H1 (cell line): ENCODE data around the gene SNRPA1. TPM values are rescaled to one million over a fixed set of nuclear protein-coding genes. Genes with fewer than 3 reads are reported as not detected.

ENCODE experiments used
- CTCF ChIA-PET: fragments of 300-600 bp; sonication (Branson Sonifier 250); formaldehyde crosslinking; loops from one replicate; lab custom pipeline; 2021; ENCODE audit not compliant: partially characterized antibody; lab: Charles Lee
- POLR2A ChIA-PET: fragments of 300-600 bp; sonication (Branson Sonifier 250); formaldehyde crosslinking; loops from one replicate; lab custom pipeline; 2021; ENCODE audit warnings: inconsistent platforms; ENCODE audit not compliant: partially characterized antibody; lab: Charles Lee
- DNase-seq, 2 experiments: peaks; one replicate each; pipeline versions ENCODE4 v3.0.0 to v3.0.0-alpha.2; 2010 to 2022; ENCODE audit warnings: low spot score in 2 of 2, low read depth in 1 of 2, mixed read lengths in 1 of 2
- FAIRE-seq: peaks from 2 replicates; lab custom pipeline; 2011; peaks lifted over from hg19 to GRCh38; lab: Jason Lieb, UNC
- H2AFZ ChIP-seq: 2 replicates; pipeline ENCODE4 v1.8.1; 2012; ENCODE audit warnings: low read length, inconsistent platforms
- H2AK5ac ChIP-seq: 2 replicates; pipeline ENCODE4 v1.6.1; 2013; ENCODE audit warnings: low read depth, low read length
- H2BK120ac ChIP-seq: replicated peaks from 2 replicates; pipeline ENCODE3; 2013; ENCODE audit warnings: low read depth, low read length, inconsistent platforms
- H2BK12ac ChIP-seq: 2 replicates; pipeline ENCODE4 v1.6.1; 2013; ENCODE audit warnings: low read depth, low read length
- H2BK15ac ChIP-seq: 2 replicates; pipeline ENCODE4 v1.6.1; 2013; ENCODE audit warnings: low read length
- H2BK20ac ChIP-seq: 2 replicates; pipeline ENCODE4 v1.6.1; 2013; ENCODE audit warnings: low read length
- H2BK5ac ChIP-seq: 2 replicates; pipeline ENCODE4 v1.6.1; 2013; ENCODE audit warnings: low read depth, low read length
- H3K14ac ChIP-seq: 2 replicates; pipeline ENCODE4 v1.6.1; 2013; ENCODE audit warnings: inconsistent platforms; ENCODE audit not compliant: insufficient read length
- H3K18ac ChIP-seq: 2 replicates; pipeline ENCODE4 v1.6.1; 2013; ENCODE audit warnings: low read length; ENCODE audit errors: extremely low read depth
- H3K23ac ChIP-seq: 2 replicates; pipeline ENCODE4 v1.6.1; 2013; ENCODE audit warnings: inconsistent platforms; ENCODE audit not compliant: insufficient read length
- H3K23me2 ChIP-seq: 2 replicates; pipeline ENCODE4 v1.6.1; 2013; ENCODE audit warnings: low read depth, low read length
- H3K27ac ChIP-seq: 2 replicates; pipeline ENCODE4 v1.6.1; 2011; ENCODE audit warnings: low read depth, low read length, inconsistent platforms
- H3K27me3 ChIP-seq, 4 experiments: replicated peaks in 1 of 4; 1 replicate in 1 of 4; 2 replicates in 3 of 4; pipeline versions ENCODE4 v1.6.1 to v1.8.1; 2011 to 2013; ENCODE audit warnings: low read length in 3 of 4, mild to moderate bottlenecking in 3 of 4, inconsistent platforms in 2 of 4, mixed read lengths in 2 of 4, moderate library complexity in 1 of 4; ENCODE audit not compliant: control insufficient read depth in 3 of 4, insufficient read depth in 3 of 4; ENCODE audit errors: extremely low read depth in 1 of 4
- H3K36me3 ChIP-seq, 4 experiments: 2 replicates each; pipeline versions ENCODE4 v1.6.1 to v1.8.1; 2011 to 2013; ENCODE audit warnings: mild to moderate bottlenecking in 4 of 4, low read length in 3 of 4, moderate library complexity in 2 of 4, control low read depth in 1 of 4, inconsistent platforms in 1 of 4; ENCODE audit not compliant: insufficient read depth in 4 of 4, control insufficient read depth in 2 of 4
- H3K4ac ChIP-seq: replicated peaks from 2 replicates; pipeline ENCODE3; 2013; ENCODE audit warnings: low read length, low read depth, mixed read lengths, inconsistent platforms; ENCODE audit not compliant: insufficient read length
- H3K4me1 ChIP-seq, 4 experiments: replicated peaks in 1 of 4; 1 replicate in 1 of 4; 2 replicates in 3 of 4; pipeline versions ENCODE4 v1.6.1 to v1.8.1; 2011 to 2013; ENCODE audit warnings: low read length in 3 of 4, inconsistent platforms in 2 of 4, mixed read lengths in 1 of 4; ENCODE audit not compliant: insufficient read depth in 4 of 4, control insufficient read depth in 3 of 4
- H3K4me2 ChIP-seq, 2 experiments: 2 replicates each; pipeline versions ENCODE4 v1.6.1 to v1.8.1; 2011 to 2013; ENCODE audit warnings: low read depth in 2 of 2, low read length in 2 of 2, control low read depth in 1 of 2, inconsistent platforms in 1 of 2, mild to moderate bottlenecking in 1 of 2; ENCODE audit not compliant: insufficient read depth in 1 of 2
- H3K4me3 ChIP-seq, 4 experiments: fragments of 200-600, 300-600 bp in 1 of 4; sonication (generic), shearing (Covaris generic), sonication (Bioruptor Twin) in 1 of 4; 2 replicates each; pipeline versions ENCODE4 v1.5.1 to v1.8.1; 2011 to 2016; ENCODE audit warnings: low read length in 4 of 4, low read depth in 3 of 4, control low read depth in 2 of 4, inconsistent platforms in 2 of 4, mild to moderate bottlenecking in 2 of 4, mixed read lengths in 1 of 4, moderate library complexity in 1 of 4; ENCODE audit not compliant: insufficient read depth in 2 of 4; ENCODE audit errors: extremely low read depth in 1 of 4
- H3K56ac ChIP-seq: replicated peaks from 2 replicates; pipeline ENCODE3; 2013; ENCODE audit warnings: low read depth, mild to moderate bottlenecking, mixed read lengths, low read length, inconsistent platforms; ENCODE audit not compliant: insufficient read length
- H3K79me1 ChIP-seq: 2 replicates; pipeline ENCODE4 v1.6.1; 2013; ENCODE audit warnings: low read depth, low read length, control low read depth
- H3K79me2 ChIP-seq, 2 experiments: 2 replicates each; pipeline versions ENCODE4 v1.6.1 to v1.8.1; 2012 to 2013; ENCODE audit warnings: low read length in 2 of 2, mild to moderate bottlenecking in 2 of 2, inconsistent platforms in 1 of 2; ENCODE audit not compliant: insufficient read depth in 2 of 2, control insufficient read depth in 1 of 2
- H3K9ac ChIP-seq, 4 experiments: replicated peaks in 1 of 4; 1 replicate in 1 of 4; 2 replicates in 3 of 4; pipeline versions ENCODE4 v1.6.1 to v1.8.1; 2011 to 2013; ENCODE audit warnings: low read depth in 3 of 4, low read length in 3 of 4, control low read depth in 2 of 4, mild to moderate bottlenecking in 2 of 4, moderate library complexity in 2 of 4, inconsistent platforms in 1 of 4; ENCODE audit errors: extremely low read depth in 1 of 4
- H3K9me3 ChIP-seq, 2 experiments: 2 replicates each; pipeline versions ENCODE4 v1.6.1 to v1.8.1; 2012 to 2013; ENCODE audit warnings: mild to moderate bottlenecking in 2 of 2, moderate library complexity in 2 of 2, control low read depth in 1 of 2, inconsistent platforms in 1 of 2, low read depth in 1 of 2, low read length in 1 of 2, mixed read lengths in 1 of 2; ENCODE audit not compliant: insufficient read depth in 2 of 2
- H4K20me1 ChIP-seq, 2 experiments: replicated peaks in 1 of 2; 2 replicates each; pipeline versions ENCODE3 to v1.8.1; 2011 to 2013; ENCODE audit warnings: inconsistent platforms in 2 of 2, low read length in 2 of 2, mild to moderate bottlenecking in 1 of 2; ENCODE audit not compliant: insufficient read depth in 2 of 2, control insufficient read depth in 1 of 2
- H4K5ac ChIP-seq: 2 replicates; pipeline ENCODE4 v1.6.1; 2013; ENCODE audit warnings: low read length, low read depth, mixed read lengths, inconsistent platforms; ENCODE audit not compliant: insufficient read length
- H4K8ac ChIP-seq: 2 replicates; pipeline ENCODE4 v1.8.0; 2013; ENCODE audit warnings: mild to moderate bottlenecking, moderate library complexity, low read length, inconsistent platforms; ENCODE audit not compliant: insufficient read depth; ENCODE audit errors: extremely low read depth
- H4K91ac ChIP-seq: replicated peaks from 2 replicates; pipeline ENCODE3; 2013; ENCODE audit warnings: low read length, mixed read lengths, inconsistent platforms; ENCODE audit not compliant: insufficient read length
- CEBPB ChIP-seq: IDR thresholded peaks from 2 replicates; pipeline ENCODE4 v1.6.1; 2012; ENCODE audit warnings: low read depth, low read length
- HDAC2 ChIP-seq, 2 experiments: fragments of 300-600 bp in 1 of 2; sonication (generic) in 1 of 2; IDR thresholded peaks; 2 replicates each; pipeline ENCODE4 v1.6.1; 2011 to 2012; ENCODE audit warnings: low read depth in 2 of 2, low read length in 2 of 2, mild to moderate bottlenecking in 2 of 2, moderate library complexity in 2 of 2, borderline replicate concordance in 1 of 2, inconsistent platforms in 1 of 2
- WGBS, 2 experiments: shearing (Covaris generic) in 1 of 2; methylation state at CpG; one replicate each; pipeline versions ENCODE4 v1.1.6 to v1.1.7; 2013 to 2015; ENCODE audit warnings: low lambda C conversion rate in 2 of 2, mixed read lengths in 2 of 2, inconsistent platforms in 1 of 2, low coverage in 1 of 2, missing lambda C conversion rate in 1 of 2; ENCODE audit not compliant: insufficient replicate concordance in 2 of 2, insufficient coverage in 1 of 2, insufficient read length in 1 of 2; ENCODE audit errors: extremely low coverage in 1 of 2, missing lambda C conversion rate in 1 of 2; 5-methylcytosine and 5-hydroxymethylcytosine counted together
- polyA plus RNA-seq, 7 experiments: library from polyadenylated mRNA; depleted of rRNA in 3 of 7; stranded (reverse) in 5 of 7; unstranded in 2 of 7; fragments of >200 nt in 5 of 7; fragments of 200-250 nt in 2 of 7; gene quantifications; 1 replicate in 5 of 7; 2 replicates in 1 of 7; 4 replicates in 1 of 7; pipeline versions ENCODE4 v1.2.1 to v1.2.3, GENCODE V29; 2011 to 2013; ENCODE audit warnings: missing spikeins in 2 of 7, mixed read lengths in 2 of 7
- total RNA-seq: library from RNA; stranded (reverse); fragmentation: NEBNext Ultra II Directional; extraction: Animal tissue kit (Norgen Biotek cat#: 25700); gene quantifications from 2 replicates; pipeline ENCODE4 v1.2.1, GENCODE V29; 2021

SNRPA1 gene
- total and polyA plus RNA-seq, 2 of the 8 experiments (the other 6 are each of a cell fraction or from before 2014, with no cell fraction given): 140 to 221 TPM

GRCh38 chr15:101233651-101234280 lies 61.3 kb downstream of the SNRPA1 start:
- no peak overlapping the region for H3K4me2 ChIP-seq
- H2AK5ac ChIP-seq: no peak overlapping the region
- H3K4ac ChIP-seq: no peak overlapping the region
- no peak overlapping the region for H3K27ac ChIP-seq
- WGBS, 2 experiments: 96% methylated on average over 5 of the region's 5 CpGs; no CpG with 5 or more reads in 1 of the 2 experiments
- ChIA-PET POLR2A (no interaction called here), CTCF (interaction anchor here (0.6 to 2.1 kb wide), 3 partner anchors 12 to 191 kb away, joined by 3 to 10 read pairs (median 5); no protein-coding TSS in a partner anchor)
- H3K79me1 ChIP-seq: peaks cover 22% of the 10 kb centered on the region
- H3K27me3 ChIP-seq: no peaks in the 10 kb centered on the region
- TF ChIP-seq CEBPB (peak; percentile 37; the same call in 1 of the 2 replicates), HDAC2 (IDR thresholded peaks at IDR 0.05; ENCODE audit: borderline replicate concordance in 1 of 2, low read depth in 2 of 2, low read length in 2 of 2) (no peak)
- peaks cover 0 to 18% (median 8%) of the 10 kb centered on the region in 4 experiments; a peak in 4 of 8 replicates for H3K36me3 ChIP-seq
- FAIRE-seq (no peak), DNase-seq (no peak)
- no peak overlapping the region for H2AFZ ChIP-seq
- no peak overlapping the region for H4K5ac ChIP-seq
- no peak overlapping the region for H2BK120ac ChIP-seq
- H2BK5ac ChIP-seq: no peak overlapping the region
- H3K23ac ChIP-seq: no peak overlapping the region
- peaks cover 0 to 4% (median under 1%) of the 10 kb centered on the region in 4 experiments; a peak in 2 of 7 replicates for H3K4me1 ChIP-seq
- no peak overlapping the region for H3K9ac ChIP-seq
- H3K23me2 ChIP-seq: no peaks in the 10 kb centered on the region
- H3K4me3 ChIP-seq: no peak overlapping the region
- no peak overlapping the region for H4K91ac ChIP-seq
- H3K79me2 ChIP-seq: peaks cover 14 to 93% of the 10 kb centered on the region in 2 experiments
- no peak overlapping the region for H2BK20ac ChIP-seq
- no peak overlapping the region for H2BK15ac ChIP-seq
- H4K20me1 ChIP-seq: peaks cover 9 to 16% of the 10 kb centered on the region in 2 experiments
- H4K8ac ChIP-seq: no peak overlapping the region
- H3K14ac ChIP-seq: no peak overlapping the region
- no peak overlapping the region for H3K56ac ChIP-seq
- H2BK12ac ChIP-seq: no peak overlapping the region
- H3K9me3 ChIP-seq: no peaks in the 10 kb centered on the region
- no peak overlapping the region for H3K18ac ChIP-seq
